Panc1 (cell line): Measurements from ENCODE around the gene NLRP14.

Source experiments
- CTCF ChIP-seq: fragments of 450-650 bp; IDR thresholded peaks from 2 replicates; pipeline ENCODE4 v1.5.1; 2017; ENCODE audit warnings: mild to moderate bottlenecking
- POLR2AphosphoS5 ChIP-seq: IDR thresholded peaks from 2 replicates; pipeline ENCODE4 v1.6.1; 2012; ENCODE audit warnings: mild to moderate bottlenecking, low read depth, low read length, moderate library complexity
- TCF7L2 ChIP-seq: IDR thresholded peaks from 2 replicates; pipeline ENCODE4 v1.6.1; 2011; ENCODE audit warnings: mild to moderate bottlenecking, low read depth, low read length, inconsistent platforms
- TF ChIP-seq, protein P1 (sequence below), 2 experiments: IDR thresholded peaks; 2 replicates each; pipeline ENCODE4 v1.6.1; 2011 to 2012; ENCODE audit warnings: low read depth in 2 of 2, control low read depth in 1 of 2, low read length in 1 of 2, mild to moderate bottlenecking in 1 of 2, moderate library complexity in 1 of 2; ENCODE audit not compliant: insufficient read depth in 1 of 2

- TF ChIP-seq CTCF = no peak
- no peak for TF ChIP-seq POLR2AphosphoS5
- no peak for TF ChIP-seq TCF7L2
- TF ChIP-seq, protein P1, sequence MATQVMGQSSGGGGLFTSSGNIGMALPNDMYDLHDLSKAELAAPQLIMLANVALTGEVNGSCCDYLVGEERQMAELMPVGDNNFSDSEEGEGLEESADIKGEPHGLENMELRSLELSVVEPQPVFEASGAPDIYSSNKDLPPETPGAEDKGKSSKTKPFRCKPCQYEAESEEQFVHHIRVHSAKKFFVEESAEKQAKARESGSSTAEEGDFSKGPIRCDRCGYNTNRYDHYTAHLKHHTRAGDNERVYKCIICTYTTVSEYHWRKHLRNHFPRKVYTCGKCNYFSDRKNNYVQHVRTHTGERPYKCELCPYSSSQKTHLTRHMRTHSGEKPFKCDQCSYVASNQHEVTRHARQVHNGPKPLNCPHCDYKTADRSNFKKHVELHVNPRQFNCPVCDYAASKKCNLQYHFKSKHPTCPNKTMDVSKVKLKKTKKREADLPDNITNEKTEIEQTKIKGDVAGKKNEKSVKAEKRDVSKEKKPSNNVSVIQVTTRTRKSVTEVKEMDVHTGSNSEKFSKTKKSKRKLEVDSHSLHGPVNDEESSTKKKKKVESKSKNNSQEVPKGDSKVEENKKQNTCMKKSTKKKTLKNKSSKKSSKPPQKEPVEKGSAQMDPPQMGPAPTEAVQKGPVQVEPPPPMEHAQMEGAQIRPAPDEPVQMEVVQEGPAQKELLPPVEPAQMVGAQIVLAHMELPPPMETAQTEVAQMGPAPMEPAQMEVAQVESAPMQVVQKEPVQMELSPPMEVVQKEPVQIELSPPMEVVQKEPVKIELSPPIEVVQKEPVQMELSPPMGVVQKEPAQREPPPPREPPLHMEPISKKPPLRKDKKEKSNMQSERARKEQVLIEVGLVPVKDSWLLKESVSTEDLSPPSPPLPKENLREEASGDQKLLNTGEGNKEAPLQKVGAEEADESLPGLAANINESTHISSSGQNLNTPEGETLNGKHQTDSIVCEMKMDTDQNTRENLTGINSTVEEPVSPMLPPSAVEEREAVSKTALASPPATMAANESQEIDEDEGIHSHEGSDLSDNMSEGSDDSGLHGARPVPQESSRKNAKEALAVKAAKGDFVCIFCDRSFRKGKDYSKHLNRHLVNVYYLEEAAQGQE (IDR thresholded peaks at IDR 0.05; ENCODE audit: insufficient read depth in 1 of 2, low read depth in 2 of 2, low read length in 1 of 2) = no peak
These were observed 7.9 kb downstream of the NLRP14 start for GRCh38 chr11:7028141-7028540.
